GM12878 (cell line): ENCODE measurements around the gene PRKAG2. TPM values are rescaled to one million over a fixed set of nuclear protein-coding genes. Genes with fewer than 3 reads are reported as not detected.

Source experiments
- ATAC-seq: fragments of 200-7000 bp; cut with Tn5 transposase; 3 replicates; pipeline ENCODE4 v1.9.1; 2020; ENCODE audit warnings: mild to moderate bottlenecking, moderate library complexity
- BruUV-seq: library from RNA; stranded (reverse); fragments of 400-500 nt; replicated peaks from 2 replicates; lab custom pipeline; 2021; lab: Mats Ljungman, UMichigan
- CTCF ChIA-PET: fragments of 300-600 bp; sonication (Branson Sonifier 250); formaldehyde crosslinking; extraction: SDS; loops from one replicate; lab custom pipeline; 2021; ENCODE audit warnings: inconsistent platforms; lab: Yijun Ruan, JAX
- POLR2A ChIA-PET: fragments of 350-600 bp; formaldehyde crosslinking; extraction: SDS; loops from one replicate; lab custom pipeline; 2021; ENCODE audit warnings: inconsistent platforms; lab: Charles Lee
- RAD21 ChIA-PET: fragments of 300-600 bp; sonication (Branson Sonifier 250); formaldehyde crosslinking; loops from one replicate; lab custom pipeline; 2023; ENCODE audit warnings: antibody characterized with exemption; ENCODE audit not compliant: unreplicated experiment; lab: Charles Lee
- SMC1A ChIA-PET: fragments of 300-600 bp; sonication (Branson Sonifier 250); formaldehyde crosslinking; loops from one replicate; lab custom pipeline; 2023; ENCODE audit not compliant: unreplicated experiment, uncharacterized antibody; lab: Charles Lee
- DNase-seq: peaks from one replicate; pipeline ENCODE4 v3.0.0-alpha.2; 2011; ENCODE audit warnings: low read depth, low spot score
- FAIRE-seq: peaks from 3 replicates; lab custom pipeline; 2011; peaks lifted over from hg19 to GRCh38; lab: Jason Lieb, UNC
- H2AFZ ChIP-seq: 2 replicates; pipeline ENCODE4 v1.6.0; 2011; ENCODE audit warnings: low read depth, low read length, control low read depth; ENCODE audit not compliant: control insufficient read depth
- H3K27ac ChIP-seq: 2 replicates; pipeline ENCODE4 v1.5.1; 2011; ENCODE audit warnings: control low read depth; ENCODE audit not compliant: control insufficient read depth, insufficient read depth
- H3K27me3 ChIP-seq, 2 experiments: replicated peaks in 1 of 2; 2 replicates each; pipeline versions ENCODE4 v1.6.0 to v1.6.1; 2011; ENCODE audit warnings: low read length in 1 of 2; ENCODE audit not compliant: control insufficient read depth in 2 of 2, insufficient read depth in 2 of 2
- H3K36me3 ChIP-seq, 2 experiments: 2 replicates each; pipeline ENCODE4 v1.5.1; 2011; ENCODE audit warnings: low read length in 1 of 2; ENCODE audit not compliant: control insufficient read depth in 2 of 2, insufficient read depth in 2 of 2
- H3K4me1 ChIP-seq: 2 replicates; pipeline ENCODE4 v1.6.1; 2011; ENCODE audit warnings: mild to moderate bottlenecking, low read length, moderate library complexity, mixed read lengths; ENCODE audit not compliant: control insufficient read depth, insufficient read depth
- H3K4me2 ChIP-seq: 2 replicates; pipeline ENCODE4 v1.6.0; 2011; ENCODE audit warnings: control low read depth; ENCODE audit not compliant: control insufficient read depth, insufficient read depth
- H3K4me3 ChIP-seq: fragments of 200-600 bp; sonication (generic); 2 replicates; pipeline ENCODE4 v1.5.1; 2016
- H3K79me2 ChIP-seq: 2 replicates; pipeline ENCODE4 v1.6.0; 2011; ENCODE audit warnings: low read length; ENCODE audit not compliant: control insufficient read depth, insufficient read depth
- H3K9ac ChIP-seq: 2 replicates; pipeline ENCODE4 v1.8.0; 2011; ENCODE audit warnings: low read length, control low read depth, mixed read lengths; ENCODE audit not compliant: control insufficient read depth, insufficient read depth
- H3K9me3 ChIP-seq: replicated peaks from 3 replicates; pipeline ENCODE4 v1.5.1; 2011; ENCODE audit warnings: mild to moderate bottlenecking, low read length; ENCODE audit not compliant: control insufficient read depth, insufficient read depth
- H4K20me1 ChIP-seq: 2 replicates; pipeline ENCODE4 v1.6.0; 2011; ENCODE audit not compliant: control insufficient read depth, insufficient read depth
- BHLHE40 ChIP-seq, 2 experiments: fragments of 450-650 bp in 1 of 2; IDR thresholded peaks; 2 replicates each; pipeline ENCODE4 v1.6.1; 2011 to 2017; ENCODE audit warnings: low read depth in 2 of 2, borderline replicate concordance in 1 of 2, improper control_type of control experiment in 1 of 2, low read length in 1 of 2, mild to moderate bottlenecking in 1 of 2
- EGR1 ChIP-seq, 2 experiments: IDR thresholded peaks; 1 replicate in 1 of 2; 2 replicates in 1 of 2; pipeline ENCODE4 v1.6.1; 2011 to 2012; ENCODE audit warnings: low read depth in 2 of 2, low read length in 2 of 2, borderline replicate concordance in 1 of 2, mild to moderate bottlenecking in 1 of 2, moderate library complexity in 1 of 2
- LARP7 ChIP-seq: fragments of 450-650 bp; IDR thresholded peaks from 2 replicates; pipeline ENCODE4 v1.6.1; 2017; ENCODE audit warnings: mild to moderate bottlenecking
- NBN ChIP-seq: fragments of 450-650 bp; IDR thresholded peaks from 2 replicates; pipeline ENCODE4 v1.6.1; 2016
- PAX5 ChIP-seq: IDR thresholded peaks from 2 replicates; pipeline ENCODE4 v1.6.1; 2011; ENCODE audit warnings: low read depth, low read length, borderline replicate concordance
- RAD21 ChIP-seq: IDR thresholded peaks from 2 replicates; pipeline ENCODE4 v1.6.1; 2011; ENCODE audit warnings: mild to moderate bottlenecking, low read depth, low read length, moderate library complexity; ENCODE audit not compliant: insufficient read depth
- SREBF2 ChIP-seq: IDR thresholded peaks from 2 replicates; pipeline ENCODE4 v1.6.1; 2012; ENCODE audit warnings: mild to moderate bottlenecking, low read length
- ZNF384 ChIP-seq: IDR thresholded peaks from 2 replicates; pipeline ENCODE4 v1.6.1; 2012; ENCODE audit warnings: low read depth, mild to moderate bottlenecking, low read length, improper control_type of control experiment, borderline replicate concordance
- WGBS: methylation state at CpG from one replicate; pipeline ENCODE4 v1.1.6; 2016; ENCODE audit warnings: low lambda C conversion rate; ENCODE audit not compliant: insufficient replicate concordance, insufficient coverage; ENCODE audit errors: missing lambda C conversion rate; 5-methylcytosine and 5-hydroxymethylcytosine counted together
- in situ Hi-C: fragments of 300-500 bp; cut with MboI; formaldehyde crosslinking; loops from 9 replicates; pipeline ENCODE4 v1.14.3; 2018; ENCODE audit warnings: mixed read lengths
- intact Hi-C: fragments of 100-400 bp; cut with micrococcal nuclease; formaldehyde crosslinking; loops from one replicate; pipeline ENCODE4 v1.14.2; 2022; ENCODE audit not compliant: unreplicated experiment
- polyA plus RNA-seq, 11 experiments: library from polyadenylated mRNA; depleted of rRNA in 4 of 11; unstranded in 6 of 11; stranded (reverse) in 5 of 11; fragments of >200 nt; fragmentation: Nextera tagmentation in 4 of 11; fragmentation: Illumina TruSeq in 1 of 11; extraction: Ambion mirVana in 4 of 11; extraction: Trizol in 1 of 11; gene quantifications; 1 replicate in 1 of 11; 2 replicates in 10 of 11; pipeline versions ENCODE4 v1.2.1 to v1.2.3, GENCODE V29; 2011 to 2016; ENCODE audit warnings: inconsistent platforms in 2 of 11, missing spikeins in 2 of 11, low read depth in 1 of 11
- total RNA-seq, 4 experiments: library from RNA; depleted of rRNA in 3 of 4; stranded (reverse); fragments of >200 nt in 3 of 4; fragmentation: Illumina TruSeq in 1 of 4; extraction: Trizol in 1 of 4; gene quantifications; 2 replicates each; pipeline versions ENCODE4 v1.2.1 to v1.2.3, GENCODE V29; 2013 to 2021
- TF ChIP-seq, protein P1 (sequence below): fragments of 450-650 bp; conservative IDR thresholded peaks from 2 replicates; pipeline ENCODE4 v1.6.1; 2017; ENCODE audit warnings: mild to moderate bottlenecking, moderate library complexity
- TF ChIP-seq, protein P2 (sequence below): IDR thresholded peaks from 2 replicates; pipeline ENCODE4 v1.6.1; 2011; ENCODE audit warnings: mild to moderate bottlenecking, low read depth, low read length, moderate library complexity; ENCODE audit not compliant: insufficient replicate concordance
- TF ChIP-seq, protein P3 (sequence below): fragments of 150-350 bp; IDR thresholded peaks from 2 replicates; pipeline ENCODE4 v1.6.1; 2014; ENCODE audit warnings: mild to moderate bottlenecking, low read depth, low read length
- TF ChIP-seq, protein P4 (sequence below): IDR thresholded peaks from 2 replicates; pipeline ENCODE4 v1.6.1; 2012; ENCODE audit warnings: mild to moderate bottlenecking, low read depth, low read length

PRKAG2 gene
- total and polyA plus RNA-seq, 10 of the 15 experiments (the other 5 are each of a cell fraction or from before 2014, with no cell fraction given) = 3.4 to 8.9 (median 6.8) TPM

DNA sequence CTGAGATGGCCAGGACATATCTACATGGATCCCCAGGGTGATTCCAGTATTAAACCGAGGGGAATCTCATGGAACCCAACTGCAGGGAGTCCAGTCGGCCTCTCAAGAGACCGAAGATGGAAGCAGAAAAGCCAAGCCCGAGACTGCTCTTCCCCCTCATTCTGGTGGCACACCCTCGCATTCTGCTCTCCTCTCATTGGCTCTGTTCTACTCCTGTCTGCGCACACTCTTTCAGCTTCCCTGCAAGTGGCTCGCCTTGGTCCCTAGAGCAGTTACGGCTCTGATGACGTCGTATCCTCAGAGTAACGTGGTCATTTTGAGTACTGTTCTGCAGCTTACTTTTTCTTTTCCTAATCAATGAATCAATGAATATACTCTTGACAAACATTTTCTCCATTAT lies 284.6 kb downstream of the PRKAG2 start (continued):
- TF ChIP-seq, protein P1, sequence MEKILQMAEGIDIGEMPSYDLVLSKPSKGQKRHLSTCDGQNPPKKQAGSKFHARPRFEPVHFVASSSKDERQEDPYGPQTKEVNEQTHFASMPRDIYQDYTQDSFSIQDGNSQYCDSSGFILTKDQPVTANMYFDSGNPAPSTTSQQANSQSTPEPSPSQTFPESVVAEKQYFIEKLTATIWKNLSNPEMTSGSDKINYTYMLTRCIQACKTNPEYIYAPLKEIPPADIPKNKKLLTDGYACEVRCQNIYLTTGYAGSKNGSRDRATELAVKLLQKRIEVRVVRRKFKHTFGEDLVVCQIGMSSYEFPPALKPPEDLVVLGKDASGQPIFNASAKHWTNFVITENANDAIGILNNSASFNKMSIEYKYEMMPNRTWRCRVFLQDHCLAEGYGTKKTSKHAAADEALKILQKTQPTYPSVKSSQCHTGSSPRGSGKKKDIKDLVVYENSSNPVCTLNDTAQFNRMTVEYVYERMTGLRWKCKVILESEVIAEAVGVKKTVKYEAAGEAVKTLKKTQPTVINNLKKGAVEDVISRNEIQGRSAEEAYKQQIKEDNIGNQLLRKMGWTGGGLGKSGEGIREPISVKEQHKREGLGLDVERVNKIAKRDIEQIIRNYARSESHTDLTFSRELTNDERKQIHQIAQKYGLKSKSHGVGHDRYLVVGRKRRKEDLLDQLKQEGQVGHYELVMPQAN = no peak
- TF ChIP-seq, protein P2, sequence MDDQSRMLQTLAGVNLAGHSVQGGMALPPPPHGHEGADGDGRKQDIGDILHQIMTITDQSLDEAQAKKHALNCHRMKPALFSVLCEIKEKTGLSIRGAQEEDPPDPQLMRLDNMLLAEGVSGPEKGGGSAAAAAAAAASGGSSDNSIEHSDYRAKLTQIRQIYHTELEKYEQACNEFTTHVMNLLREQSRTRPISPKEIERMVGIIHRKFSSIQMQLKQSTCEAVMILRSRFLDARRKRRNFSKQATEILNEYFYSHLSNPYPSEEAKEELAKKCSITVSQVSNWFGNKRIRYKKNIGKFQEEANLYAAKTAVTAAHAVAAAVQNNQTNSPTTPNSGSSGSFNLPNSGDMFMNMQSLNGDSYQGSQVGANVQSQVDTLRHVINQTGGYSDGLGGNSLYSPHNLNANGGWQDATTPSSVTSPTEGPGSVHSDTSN = no peak

DNA sequence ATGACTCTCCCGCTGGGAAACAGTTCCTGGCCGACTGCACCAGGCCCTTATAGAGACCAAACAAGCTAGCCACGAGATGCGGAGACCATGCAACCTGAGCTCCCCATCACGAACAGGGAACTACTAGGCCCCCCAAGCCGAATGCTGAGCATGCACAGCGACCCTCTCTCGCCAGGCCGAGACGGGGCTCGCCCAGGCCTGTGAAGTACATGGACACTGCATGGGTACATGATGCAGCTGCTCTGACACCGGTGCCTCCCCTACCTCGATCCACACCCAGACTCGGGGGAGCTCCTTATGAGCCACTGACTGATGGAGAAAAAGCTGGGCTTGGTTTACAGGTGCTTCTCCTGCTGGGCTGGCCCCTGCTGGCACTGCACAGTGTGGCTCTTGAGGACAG lies 285.0 kb downstream of the PRKAG2 start:
- Histone ChIP-seq H3K4me3 (no peak overlapping the region), H3K36me3 (peaks cover 0 to 2% of the 10 kb centered on the region in 2 experiments; a peak in 2 of 4 replicates), H3K27ac (no peak overlapping the region), H3K4me2 (no peak overlapping the region), H4K20me1 (no peaks in the 10 kb centered on the region), H3K79me2 (no peaks in the 10 kb centered on the region), H3K27me3 (no peaks in the 10 kb centered on the region), H3K9ac (no peak overlapping the region), H3K9me3 (no peaks in the 10 kb centered on the region; the same call in 2 of the 3 replicates), H2AFZ (no peak overlapping the region), H3K4me1 (peaks cover 16% of the 10 kb centered on the region)
- ChIA-PET CTCF (interaction anchor here (3.0 kb wide), 1 partner anchor 39 kb away, joined by 9 read pairs; no protein-coding TSS in a partner anchor), RAD21 (no interaction called here), POLR2A (no interaction called here), SMC1A (no interaction called here)
- no peak for FAIRE-seq
- BruUV-seq = no TSS peak
- WGBS = 87% methylated on average over 14 of the region's 14 CpGs
- intact Hi-C loops (no loop called here), in situ Hi-C loops (no loop called here)
- TF ChIP-seq BHLHE40 (IDR thresholded peaks at IDR 0.05; ENCODE audit: borderline replicate concordance in 1 of 2, low read depth in 2 of 2, low read length in 1 of 2) (no peak), RAD21 (no peak), PAX5 (no peak), NBN (no peak), ZNF384 (no peak), SREBF2 (no peak), EGR1 (IDR thresholded peaks at IDR 0.05; ENCODE audit: borderline replicate concordance in 1 of 2, low read depth in 2 of 2, low read length in 2 of 2) (no peak), LARP7 (no peak)
- TF ChIP-seq, protein P3, sequence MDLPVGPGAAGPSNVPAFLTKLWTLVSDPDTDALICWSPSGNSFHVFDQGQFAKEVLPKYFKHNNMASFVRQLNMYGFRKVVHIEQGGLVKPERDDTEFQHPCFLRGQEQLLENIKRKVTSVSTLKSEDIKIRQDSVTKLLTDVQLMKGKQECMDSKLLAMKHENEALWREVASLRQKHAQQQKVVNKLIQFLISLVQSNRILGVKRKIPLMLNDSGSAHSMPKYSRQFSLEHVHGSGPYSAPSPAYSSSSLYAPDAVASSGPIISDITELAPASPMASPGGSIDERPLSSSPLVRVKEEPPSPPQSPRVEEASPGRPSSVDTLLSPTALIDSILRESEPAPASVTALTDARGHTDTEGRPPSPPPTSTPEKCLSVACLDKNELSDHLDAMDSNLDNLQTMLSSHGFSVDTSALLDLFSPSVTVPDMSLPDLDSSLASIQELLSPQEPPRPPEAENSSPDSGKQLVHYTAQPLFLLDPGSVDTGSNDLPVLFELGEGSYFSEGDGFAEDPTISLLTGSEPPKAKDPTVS = no peak
- TF ChIP-seq, protein P4, sequence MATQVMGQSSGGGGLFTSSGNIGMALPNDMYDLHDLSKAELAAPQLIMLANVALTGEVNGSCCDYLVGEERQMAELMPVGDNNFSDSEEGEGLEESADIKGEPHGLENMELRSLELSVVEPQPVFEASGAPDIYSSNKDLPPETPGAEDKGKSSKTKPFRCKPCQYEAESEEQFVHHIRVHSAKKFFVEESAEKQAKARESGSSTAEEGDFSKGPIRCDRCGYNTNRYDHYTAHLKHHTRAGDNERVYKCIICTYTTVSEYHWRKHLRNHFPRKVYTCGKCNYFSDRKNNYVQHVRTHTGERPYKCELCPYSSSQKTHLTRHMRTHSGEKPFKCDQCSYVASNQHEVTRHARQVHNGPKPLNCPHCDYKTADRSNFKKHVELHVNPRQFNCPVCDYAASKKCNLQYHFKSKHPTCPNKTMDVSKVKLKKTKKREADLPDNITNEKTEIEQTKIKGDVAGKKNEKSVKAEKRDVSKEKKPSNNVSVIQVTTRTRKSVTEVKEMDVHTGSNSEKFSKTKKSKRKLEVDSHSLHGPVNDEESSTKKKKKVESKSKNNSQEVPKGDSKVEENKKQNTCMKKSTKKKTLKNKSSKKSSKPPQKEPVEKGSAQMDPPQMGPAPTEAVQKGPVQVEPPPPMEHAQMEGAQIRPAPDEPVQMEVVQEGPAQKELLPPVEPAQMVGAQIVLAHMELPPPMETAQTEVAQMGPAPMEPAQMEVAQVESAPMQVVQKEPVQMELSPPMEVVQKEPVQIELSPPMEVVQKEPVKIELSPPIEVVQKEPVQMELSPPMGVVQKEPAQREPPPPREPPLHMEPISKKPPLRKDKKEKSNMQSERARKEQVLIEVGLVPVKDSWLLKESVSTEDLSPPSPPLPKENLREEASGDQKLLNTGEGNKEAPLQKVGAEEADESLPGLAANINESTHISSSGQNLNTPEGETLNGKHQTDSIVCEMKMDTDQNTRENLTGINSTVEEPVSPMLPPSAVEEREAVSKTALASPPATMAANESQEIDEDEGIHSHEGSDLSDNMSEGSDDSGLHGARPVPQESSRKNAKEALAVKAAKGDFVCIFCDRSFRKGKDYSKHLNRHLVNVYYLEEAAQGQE = no peak
- no peak for ATAC-seq
- no peak for DNase-seq
